Measurements from ENCODE around the gene MEPE. TPM values are rescaled to one million over a fixed set of nuclear protein-coding genes. Genes with fewer than 3 reads are reported as not detected.

The MEPE gene
- polyA plus RNA-seq, 1 donor (not counting 4 experiments of a cell fraction or from before 2014, with no cell fraction given) = not detected

DNA sequence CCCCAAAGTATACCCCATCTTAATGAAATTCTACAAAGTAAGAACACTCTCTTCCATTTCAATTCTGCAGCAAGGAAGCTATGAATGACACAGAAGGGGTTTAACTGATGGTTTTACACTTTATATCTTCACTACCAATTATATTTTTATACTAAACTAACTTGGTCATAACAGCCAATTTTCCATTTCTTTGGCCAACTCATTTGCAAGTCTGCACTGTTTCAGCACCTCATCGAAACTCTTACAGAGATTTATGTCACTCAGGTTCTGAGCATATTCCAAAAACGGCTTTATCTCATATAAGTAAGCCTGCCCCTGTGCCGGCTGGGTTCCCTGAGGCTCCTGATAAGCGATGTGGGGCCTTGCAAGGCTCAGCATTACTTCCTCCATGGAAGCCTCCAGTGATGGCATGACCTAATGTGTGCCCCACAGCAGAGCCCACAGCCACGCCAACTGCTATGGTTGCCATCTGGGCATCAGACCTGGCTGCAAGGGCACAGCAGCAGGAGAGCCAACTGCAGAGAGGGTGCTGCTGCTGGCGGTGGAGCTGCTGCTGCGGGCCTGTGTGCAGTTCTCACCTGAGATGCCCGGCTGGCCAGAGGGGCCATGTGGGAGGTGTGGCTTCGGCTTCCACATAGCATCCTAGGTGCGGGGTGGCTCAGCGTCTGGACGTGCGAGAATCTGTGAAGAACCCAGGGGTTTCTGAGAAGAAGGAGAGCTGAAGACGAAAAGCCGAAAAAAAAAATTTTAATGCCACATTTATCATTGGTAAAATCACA is 46.8 kb upstream of the MEPE start:
- Histone ChIP-seq H3K79me2 (ENCODE audit: control insufficient read depth, insufficient read depth, low read length) (no peaks in the 10 kb centered on the region), H3K9ac (ENCODE audit: control insufficient read depth, extremely low read depth, insufficient read depth, low read length) (no peak overlapping the region), H3K9me3 (ENCODE audit: control insufficient read depth, low read depth, low read length) (no peaks in the 10 kb centered on the region), H3K27ac (ENCODE audit: control insufficient read depth, insufficient read depth, low read length) (no peak overlapping the region), H3K4me1 (ENCODE audit: control insufficient read depth, extremely low read depth, insufficient read depth, low read length) (no peaks in the 10 kb centered on the region), H3K27me3 (ENCODE audit: control insufficient read depth, extremely low read depth, insufficient read depth, low read length) (no peaks in the 10 kb centered on the region), H3K4me3 (ENCODE audit: control insufficient read depth in 2 of 3, extremely low read depth in 1 of 3, insufficient read depth in 2 of 3, low read depth in 1 of 3, low read length in 3 of 3) (no peak overlapping the region), H3K9me1 (ENCODE audit: control insufficient read depth, extremely low read depth, insufficient read depth, low read length) (no peaks in the 10 kb centered on the region), H2AFZ (ENCODE audit: control insufficient read depth, low read length) (no peak overlapping the region), H3K4me2 (ENCODE audit: control insufficient read depth, extremely low read depth, insufficient read depth, low read depth, low read length) (no peak overlapping the region), H4K20me1 (ENCODE audit: control insufficient read depth, extremely low read depth, insufficient read depth, low read length) (no peaks in the 10 kb centered on the region), H3K36me3 (ENCODE audit: control insufficient read depth in 2 of 2, extremely low read depth in 1 of 2, insufficient read depth in 2 of 2, low read length in 2 of 2) (no peaks in the 10 kb centered on the region)
- DNase-seq (ENCODE audit: low read depth, low spot score) (no peak), FAIRE-seq (no peak)
- no peak for TF ChIP-seq CTCF (optimal IDR thresholded peaks at IDR 0.05 in 1 of 3, IDR thresholded peaks at IDR 0.05 in 1 of 3, conservative IDR thresholded peaks at IDR 0.05 in 1 of 3; ENCODE audit: extremely low read depth in 1 of 3, insufficient read depth in 2 of 3, low read length in 3 of 3)
- TF ChIP-seq EZH2 (IDR thresholded peaks at IDR 0.05; ENCODE audit: low read length) = no peak
- dilution Hi-C loops (cut with MboI; ENCODE audit: extremely low pct_ligation_motif_present, low sequenced_read_pairs) = no loop called here

- no peak within 1 kb of the TSS for H2AFZ ChIP-seq (ENCODE audit: control insufficient read depth, low read length)
- no peaks in the 10 kb centered on the region for H3K79me2 ChIP-seq (ENCODE audit: control insufficient read depth, insufficient read depth, low read length)
- H3K36me3 ChIP-seq (ENCODE audit: control insufficient read depth in 2 of 2, extremely low read depth in 1 of 2, insufficient read depth in 2 of 2, low read length in 2 of 2) = no peaks in the 10 kb centered on the region
- H3K27ac ChIP-seq (ENCODE audit: control insufficient read depth, insufficient read depth, low read length) = no peak within 1 kb of the TSS
- no peaks in the 10 kb centered on the region for H3K4me1 ChIP-seq (ENCODE audit: control insufficient read depth, extremely low read depth, insufficient read depth, low read length)
- H3K4me3 ChIP-seq (ENCODE audit: control insufficient read depth in 2 of 3, extremely low read depth in 1 of 3, insufficient read depth in 2 of 3, low read depth in 1 of 3, low read length in 3 of 3) = no peak within 1 kb of the TSS
- H3K27me3 ChIP-seq (ENCODE audit: control insufficient read depth, extremely low read depth, insufficient read depth, low read length) = no peaks in the 10 kb centered on the region
- no peak within 1 kb of the TSS for H3K9ac ChIP-seq (ENCODE audit: control insufficient read depth, extremely low read depth, insufficient read depth, low read length)
- H4K20me1 ChIP-seq (ENCODE audit: control insufficient read depth, extremely low read depth, insufficient read depth, low read length) = no peaks in the 10 kb centered on the region
- no peak for DNase-seq (ENCODE audit: low read depth, low spot score)
- no peak within 1 kb of the TSS for H3K4me2 ChIP-seq (ENCODE audit: control insufficient read depth, extremely low read depth, insufficient read depth, low read depth, low read length)
- FAIRE-seq = no peak
- TF ChIP-seq EZH2 (IDR thresholded peaks at IDR 0.05; ENCODE audit: low read length) (no peak), CTCF (optimal IDR thresholded peaks at IDR 0.05 in 1 of 3, IDR thresholded peaks at IDR 0.05 in 1 of 3, conservative IDR thresholded peaks at IDR 0.05 in 1 of 3; ENCODE audit: extremely low read depth in 1 of 3, insufficient read depth in 2 of 3, low read length in 3 of 3) (no peak)
- H3K9me3 ChIP-seq (ENCODE audit: control insufficient read depth, low read depth, low read length) = no peaks in the 10 kb centered on the region
- dilution Hi-C loops (cut with MboI; ENCODE audit: extremely low pct_ligation_motif_present, low sequenced_read_pairs) = no loop called here
- H3K9me1 ChIP-seq (ENCODE audit: control insufficient read depth, extremely low read depth, insufficient read depth, low read length) = no peaks in the 10 kb centered on the region
Measured at GRCh38 chr4:87799301-87800113, 33.3 kb upstream of the MEPE start, which contains the start of gene IBSP. Gene IBSP (plus strand): TSS chr4:87799554. CDS start chr4:87802362, 2,808 bp downstream.
